Measurements from ENCODE around the gene NEK1.

GRCh38 chr4:169650227-169650936 lies 38.0 kb upstream of the NEK1 start:
- TF ChIP-seq, protein P1, sequence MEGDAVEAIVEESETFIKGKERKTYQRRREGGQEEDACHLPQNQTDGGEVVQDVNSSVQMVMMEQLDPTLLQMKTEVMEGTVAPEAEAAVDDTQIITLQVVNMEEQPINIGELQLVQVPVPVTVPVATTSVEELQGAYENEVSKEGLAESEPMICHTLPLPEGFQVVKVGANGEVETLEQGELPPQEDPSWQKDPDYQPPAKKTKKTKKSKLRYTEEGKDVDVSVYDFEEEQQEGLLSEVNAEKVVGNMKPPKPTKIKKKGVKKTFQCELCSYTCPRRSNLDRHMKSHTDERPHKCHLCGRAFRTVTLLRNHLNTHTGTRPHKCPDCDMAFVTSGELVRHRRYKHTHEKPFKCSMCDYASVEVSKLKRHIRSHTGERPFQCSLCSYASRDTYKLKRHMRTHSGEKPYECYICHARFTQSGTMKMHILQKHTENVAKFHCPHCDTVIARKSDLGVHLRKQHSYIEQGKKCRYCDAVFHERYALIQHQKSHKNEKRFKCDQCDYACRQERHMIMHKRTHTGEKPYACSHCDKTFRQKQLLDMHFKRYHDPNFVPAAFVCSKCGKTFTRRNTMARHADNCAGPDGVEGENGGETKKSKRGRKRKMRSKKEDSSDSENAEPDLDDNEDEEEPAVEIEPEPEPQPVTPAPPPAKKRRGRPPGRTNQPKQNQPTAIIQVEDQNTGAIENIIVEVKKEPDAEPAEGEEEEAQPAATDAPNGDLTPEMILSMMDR (IDR thresholded peaks at IDR 0.05): no peak
- TF ChIP-seq EZH2 (IDR thresholded peaks at IDR 0.05; ENCODE audit: borderline replicate concordance, insufficient read depth, low read depth, low read length, poor library complexity, severe bottlenecking): no peak

All from B cell (primary cell).